K562 treated with DMSO at 1 percent for 12 hours (cell line): ENCODE results near the gene TSC22D1. TPM values are rescaled to one million over a fixed set of nuclear protein-coding genes. Genes with fewer than 3 reads are reported as not detected.

Experiments
- total RNA-seq: library from RNA; unstranded; fragments of 300-600 nt; gene quantifications from 2 replicates; pipeline ENCODE4 v1.2.3, GENCODE V29; 2022; ENCODE audit not compliant: insufficient read depth

The TSC22D1 gene
- total RNA-seq: 5.8 and 15.1 TPM in 2 replicates

DNA sequence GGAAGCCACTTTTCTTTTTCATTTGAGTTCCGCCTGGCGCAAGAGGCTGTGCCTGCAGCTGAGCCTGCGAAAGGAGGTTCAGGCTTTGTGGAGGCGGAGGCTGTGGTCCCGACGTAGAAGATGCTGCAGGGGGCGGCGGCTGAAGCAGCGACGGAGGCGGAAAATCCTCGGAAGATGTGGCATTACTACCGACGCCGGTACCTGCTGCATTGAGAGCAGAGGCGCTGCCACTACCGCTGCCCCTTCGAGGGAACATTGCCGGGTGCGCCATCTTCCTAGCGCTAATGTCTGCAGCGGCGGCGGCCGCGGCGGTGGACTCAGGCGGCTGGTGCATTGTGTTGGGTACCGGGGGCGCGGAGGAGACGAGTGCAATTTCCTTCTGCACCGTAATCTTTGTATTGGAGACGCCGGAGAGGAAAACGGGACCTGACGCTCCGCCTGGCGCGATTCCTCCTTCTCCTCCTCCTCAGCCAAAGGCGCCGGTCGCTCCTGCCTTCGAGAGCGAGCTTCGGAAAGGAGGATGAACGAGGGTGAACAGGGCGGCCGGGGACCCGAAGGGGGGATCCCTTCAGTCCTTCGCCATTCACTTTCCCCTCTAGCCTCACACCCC lies at the start of gene TSC22D1:
TSS of gene TSC22D1 (minus strand) at position 590 of the 610 bp plus-strand sequence. CDS start at position 334, 256 bp downstream.

Other genes with a start within 250 kb of the TSC22D1 start
- gene SERP2, start 202.5 kb downstream of the TSC22D1 start, total RNA-seq: not detected in 2 replicates